DND-41 (cell line): Measurements from ENCODE around the gene TMEM209.

Experiments used
- ATAC-seq: fragments of 200-7000 bp; cut with Tn5 transposase; 3 replicates; pipeline ENCODE4 v1.9.1; 2021; ENCODE audit warnings: low read depth; ENCODE audit not compliant: insufficient read depth
- DNase-seq: peaks from one replicate; pipeline ENCODE4 v3.0.0-alpha.2; 2020
- H2AFZ ChIP-seq: 2 replicates; pipeline ENCODE4 v1.6.0; 2012; ENCODE audit warnings: low read depth, low read length
- H3K27ac ChIP-seq: 2 replicates; pipeline ENCODE4 v1.5.1; 2012; ENCODE audit warnings: low read length, inconsistent platforms
- H3K27me3 ChIP-seq: fragments of 200-600 bp; sonication (generic); 2 replicates; pipeline ENCODE4 v1.6.0; 2012; ENCODE audit warnings: low read length, mild to moderate bottlenecking, inconsistent platforms; ENCODE audit not compliant: insufficient read depth, poor library complexity
- H3K36me3 ChIP-seq: 2 replicates; pipeline ENCODE4 v1.5.1; 2012; ENCODE audit warnings: low read length, inconsistent platforms; ENCODE audit not compliant: insufficient read depth
- H3K4me1 ChIP-seq: 2 replicates; pipeline ENCODE4 v1.5.1; 2012; ENCODE audit warnings: mild to moderate bottlenecking, low read length; ENCODE audit not compliant: insufficient read depth
- H3K4me2 ChIP-seq: 2 replicates; pipeline ENCODE4 v1.6.0; 2012; ENCODE audit warnings: mild to moderate bottlenecking, moderate library complexity, low read length, inconsistent platforms; ENCODE audit not compliant: insufficient read depth
- H3K4me3 ChIP-seq, 2 experiments: fragments of 200-600 bp in 1 of 2; shearing (Covaris generic) in 1 of 2; 2 replicates each; pipeline ENCODE4 v1.5.1; 2012 to 2016; ENCODE audit warnings: inconsistent platforms in 2 of 2, low read length in 2 of 2, mild to moderate bottlenecking in 2 of 2, low read depth in 1 of 2, moderate library complexity in 1 of 2
- H3K79me2 ChIP-seq: 2 replicates; pipeline ENCODE4 v1.6.0; 2012; ENCODE audit warnings: low read length, inconsistent platforms; ENCODE audit not compliant: insufficient read depth
- H3K9ac ChIP-seq: 2 replicates; pipeline ENCODE4 v1.6.0; 2012; ENCODE audit warnings: low read depth, mild to moderate bottlenecking, inconsistent platforms, low read length, moderate library complexity
- H3K9me3 ChIP-seq: 2 replicates; pipeline ENCODE4 v1.5.1; 2012; ENCODE audit warnings: low read length, moderate library complexity, mild to moderate bottlenecking, inconsistent platforms; ENCODE audit not compliant: insufficient read depth, severe bottlenecking
- H4K20me1 ChIP-seq: 2 replicates; pipeline ENCODE4 v1.6.0; 2012; ENCODE audit warnings: low read length; ENCODE audit not compliant: insufficient read depth
- EZH2 ChIP-seq: IDR thresholded peaks from 3 replicates; pipeline ENCODE4 v1.6.1; 2012; ENCODE audit warnings: borderline replicate concordance, low read depth, mild to moderate bottlenecking, moderate library complexity, low read length, inconsistent platforms; ENCODE audit not compliant: severe bottlenecking
- TF ChIP-seq, protein P1 (sequence below): IDR thresholded peaks from 2 replicates; pipeline ENCODE4 v1.5.1; 2012; ENCODE audit warnings: borderline replicate concordance, low read length, moderate library complexity, mild to moderate bottlenecking; ENCODE audit not compliant: poor library complexity, severe bottlenecking; ENCODE audit errors: extremely low read depth

Gene TMEM209

GRCh38 chr7:130207033-130207432, 1.8 kb upstream of the TMEM209 start:
- no peak for TF ChIP-seq EZH2
- TF ChIP-seq, protein P1, sequence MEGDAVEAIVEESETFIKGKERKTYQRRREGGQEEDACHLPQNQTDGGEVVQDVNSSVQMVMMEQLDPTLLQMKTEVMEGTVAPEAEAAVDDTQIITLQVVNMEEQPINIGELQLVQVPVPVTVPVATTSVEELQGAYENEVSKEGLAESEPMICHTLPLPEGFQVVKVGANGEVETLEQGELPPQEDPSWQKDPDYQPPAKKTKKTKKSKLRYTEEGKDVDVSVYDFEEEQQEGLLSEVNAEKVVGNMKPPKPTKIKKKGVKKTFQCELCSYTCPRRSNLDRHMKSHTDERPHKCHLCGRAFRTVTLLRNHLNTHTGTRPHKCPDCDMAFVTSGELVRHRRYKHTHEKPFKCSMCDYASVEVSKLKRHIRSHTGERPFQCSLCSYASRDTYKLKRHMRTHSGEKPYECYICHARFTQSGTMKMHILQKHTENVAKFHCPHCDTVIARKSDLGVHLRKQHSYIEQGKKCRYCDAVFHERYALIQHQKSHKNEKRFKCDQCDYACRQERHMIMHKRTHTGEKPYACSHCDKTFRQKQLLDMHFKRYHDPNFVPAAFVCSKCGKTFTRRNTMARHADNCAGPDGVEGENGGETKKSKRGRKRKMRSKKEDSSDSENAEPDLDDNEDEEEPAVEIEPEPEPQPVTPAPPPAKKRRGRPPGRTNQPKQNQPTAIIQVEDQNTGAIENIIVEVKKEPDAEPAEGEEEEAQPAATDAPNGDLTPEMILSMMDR = no peak
- DNase-seq = no peak
- no peak overlapping the region for H3K4me3 ChIP-seq
- H3K4me2 ChIP-seq = no peak overlapping the region
- no peaks in the 10 kb centered on the region for H3K27me3 ChIP-seq
- H3K9me3 ChIP-seq = no peaks in the 10 kb centered on the region
- no peak for ATAC-seq
- H3K27ac ChIP-seq = no peak overlapping the region
- peaks cover 23% of the 10 kb centered on the region for H3K4me1 ChIP-seq
- H2AFZ ChIP-seq = no peak overlapping the region
- H3K79me2 ChIP-seq = peaks cover 22% of the 10 kb centered on the region
- no peaks in the 10 kb centered on the region for H4K20me1 ChIP-seq
- H3K36me3 ChIP-seq = peaks cover 23% of the 10 kb centered on the region
- no peak overlapping the region for H3K9ac ChIP-seq

DNA sequence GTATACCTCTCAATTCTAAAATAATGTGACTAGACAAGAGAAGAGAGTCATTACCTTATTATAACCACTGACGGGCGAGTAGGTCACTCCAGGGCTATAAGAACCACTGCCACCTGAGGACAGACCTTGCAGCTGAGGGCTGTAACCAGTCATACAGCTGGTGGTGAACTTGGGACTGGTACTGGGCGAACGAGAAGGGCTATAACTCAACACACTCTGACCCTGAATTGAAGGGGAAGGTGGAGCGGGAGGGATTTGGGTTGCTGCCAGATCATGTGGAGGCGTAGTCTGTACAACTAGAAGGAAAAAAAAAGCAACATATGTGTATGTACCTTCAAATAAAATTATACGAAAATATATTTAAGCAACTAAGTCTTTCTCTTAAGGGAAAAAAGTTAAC, 3.4 kb downstream of the TMEM209 start:
- no peak overlapping the region for H3K4me3 ChIP-seq
- H3K27ac ChIP-seq = no peak overlapping the region
- TF ChIP-seq, protein P1 = no peak
- TF ChIP-seq EZH2 = no peak
- no peaks in the 10 kb centered on the region for H3K9me3 ChIP-seq
- no peaks in the 10 kb centered on the region for H4K20me1 ChIP-seq
- peaks cover 28% of the 10 kb centered on the region for H3K79me2 ChIP-seq
- no peak overlapping the region for H2AFZ ChIP-seq
- H3K4me1 ChIP-seq = peaks cover 27% of the 10 kb centered on the region
- ATAC-seq (no peak), DNase-seq (no peak)
- H3K9ac ChIP-seq = no peak overlapping the region
- H3K36me3 ChIP-seq = peaks cover 66% of the 10 kb centered on the region
- peak overlapping the region; percentile 21; the same call in 1 of the 2 replicates for H3K4me2 ChIP-seq
- no peaks in the 10 kb centered on the region for H3K27me3 ChIP-seq

DNA sequence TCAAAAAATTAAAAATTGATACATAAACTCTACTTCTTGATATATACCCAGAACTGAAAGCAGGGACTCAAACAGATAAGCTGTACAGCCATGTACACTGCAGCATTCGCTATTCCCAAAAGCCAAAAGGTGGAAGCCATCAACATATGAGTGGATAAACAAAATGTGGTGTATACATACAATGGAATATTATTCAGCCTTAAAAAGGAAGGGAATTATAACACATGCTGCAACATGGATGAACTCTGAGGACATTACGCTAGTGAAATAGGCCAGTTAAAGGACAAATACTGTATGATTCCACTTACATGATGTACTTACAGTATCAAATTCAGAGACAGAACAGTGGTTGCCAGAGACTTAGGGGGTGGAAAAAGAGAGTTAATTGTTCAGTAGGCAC, 8.1 kb downstream of the TMEM209 start:
- Histone ChIP-seq H2AFZ (no peak overlapping the region), H3K9ac (no peak overlapping the region), H3K4me1 (peaks cover 4% of the 10 kb centered on the region; the same call in 1 of the 2 replicates), H3K27me3 (no peaks in the 10 kb centered on the region), H4K20me1 (no peaks in the 10 kb centered on the region), H3K4me3 (no peak overlapping the region), H3K27ac (no peak overlapping the region), H3K79me2 (0 out of 2 replicates have a peak, but pooled peaks cover 7% of the 10 kb centered on the region), H3K9me3 (no peaks in the 10 kb centered on the region), H3K4me2 (no peak overlapping the region), H3K36me3 (peaks cover 69% of the 10 kb centered on the region)
- TF ChIP-seq, protein P1 = no peak
- no peak for TF ChIP-seq EZH2
- DNase-seq (no peak), ATAC-seq (no peak)

GRCh38 chr7:130196476-130196875, 8.7 kb downstream of the TMEM209 start:
- H3K4me2 ChIP-seq = no peak overlapping the region
- peaks cover 69% of the 10 kb centered on the region for H3K36me3 ChIP-seq
- H3K4me3 ChIP-seq = no peak overlapping the region
- H3K27me3 ChIP-seq = no peaks in the 10 kb centered on the region
- ATAC-seq (no peak), DNase-seq (no peak)
- no peak overlapping the region for H3K27ac ChIP-seq
- TF ChIP-seq, protein P1 = no peak
- TF ChIP-seq EZH2 = no peak
- H3K4me1 ChIP-seq = no peaks in the 10 kb centered on the region; the same call in 1 of the 2 replicates
- no peak overlapping the region for H2AFZ ChIP-seq
- H3K9ac ChIP-seq = no peak overlapping the region
- no peaks in the 10 kb centered on the region for H3K9me3 ChIP-seq
- 0 out of 2 replicates have a peak, but pooled peaks cover 5% of the 10 kb centered on the region for H3K79me2 ChIP-seq
- no peaks in the 10 kb centered on the region for H4K20me1 ChIP-seq
